GM12878 (cell line): Measurements from ENCODE around the gene SETMAR. TPM values are rescaled to one million over a fixed set of nuclear protein-coding genes. Genes with fewer than 3 reads are reported as not detected.

Source experiments
- ATAC-seq: fragments of 200-7000 bp; cut with Tn5 transposase; 3 replicates; pipeline ENCODE4 v1.9.1; 2020; ENCODE audit warnings: mild to moderate bottlenecking, moderate library complexity
- BruUV-seq: library from RNA; stranded (reverse); fragments of 400-500 nt; replicated peaks from 2 replicates; lab custom pipeline; 2021; lab: Mats Ljungman, UMichigan
- CTCF ChIA-PET: fragments of 300-600 bp; sonication (Branson Sonifier 250); formaldehyde crosslinking; extraction: SDS; loops from one replicate; lab custom pipeline; 2021; ENCODE audit warnings: inconsistent platforms; lab: Yijun Ruan, JAX
- POLR2A ChIA-PET: fragments of 350-600 bp; formaldehyde crosslinking; extraction: SDS; loops from one replicate; lab custom pipeline; 2021; ENCODE audit warnings: inconsistent platforms; lab: Charles Lee
- RAD21 ChIA-PET: fragments of 300-600 bp; sonication (Branson Sonifier 250); formaldehyde crosslinking; loops from one replicate; lab custom pipeline; 2023; ENCODE audit warnings: antibody characterized with exemption; ENCODE audit not compliant: unreplicated experiment; lab: Charles Lee
- SMC1A ChIA-PET: fragments of 300-600 bp; sonication (Branson Sonifier 250); formaldehyde crosslinking; loops from one replicate; lab custom pipeline; 2023; ENCODE audit not compliant: unreplicated experiment, uncharacterized antibody; lab: Charles Lee
- DNase-seq: peaks from one replicate; pipeline ENCODE4 v3.0.0-alpha.2; 2011; ENCODE audit warnings: low read depth, low spot score
- FAIRE-seq: peaks from 3 replicates; lab custom pipeline; 2011; peaks lifted over from hg19 to GRCh38; lab: Jason Lieb, UNC
- H2AFZ ChIP-seq: 2 replicates; pipeline ENCODE4 v1.6.0; 2011; ENCODE audit warnings: low read depth, low read length, control low read depth; ENCODE audit not compliant: control insufficient read depth
- H3K27ac ChIP-seq: 2 replicates; pipeline ENCODE4 v1.5.1; 2011; ENCODE audit warnings: control low read depth; ENCODE audit not compliant: control insufficient read depth, insufficient read depth
- H3K27me3 ChIP-seq, 2 experiments: replicated peaks in 1 of 2; 2 replicates each; pipeline versions ENCODE4 v1.6.0 to v1.6.1; 2011; ENCODE audit warnings: low read length in 1 of 2; ENCODE audit not compliant: control insufficient read depth in 2 of 2, insufficient read depth in 2 of 2
- H3K36me3 ChIP-seq, 2 experiments: 2 replicates each; pipeline ENCODE4 v1.5.1; 2011; ENCODE audit warnings: low read length in 1 of 2; ENCODE audit not compliant: control insufficient read depth in 2 of 2, insufficient read depth in 2 of 2
- H3K4me1 ChIP-seq: 2 replicates; pipeline ENCODE4 v1.6.1; 2011; ENCODE audit warnings: mild to moderate bottlenecking, low read length, moderate library complexity, mixed read lengths; ENCODE audit not compliant: control insufficient read depth, insufficient read depth
- H3K4me2 ChIP-seq: 2 replicates; pipeline ENCODE4 v1.6.0; 2011; ENCODE audit warnings: control low read depth; ENCODE audit not compliant: control insufficient read depth, insufficient read depth
- H3K4me3 ChIP-seq: fragments of 200-600 bp; sonication (generic); 2 replicates; pipeline ENCODE4 v1.5.1; 2016
- H3K79me2 ChIP-seq: 2 replicates; pipeline ENCODE4 v1.6.0; 2011; ENCODE audit warnings: low read length; ENCODE audit not compliant: control insufficient read depth, insufficient read depth
- H3K9ac ChIP-seq: 2 replicates; pipeline ENCODE4 v1.8.0; 2011; ENCODE audit warnings: low read length, control low read depth, mixed read lengths; ENCODE audit not compliant: control insufficient read depth, insufficient read depth
- H3K9me3 ChIP-seq: replicated peaks from 3 replicates; pipeline ENCODE4 v1.5.1; 2011; ENCODE audit warnings: mild to moderate bottlenecking, low read length; ENCODE audit not compliant: control insufficient read depth, insufficient read depth
- H4K20me1 ChIP-seq: 2 replicates; pipeline ENCODE4 v1.6.0; 2011; ENCODE audit not compliant: control insufficient read depth, insufficient read depth
- BCLAF1 ChIP-seq: fragments of 450-650 bp; IDR thresholded peaks from 2 replicates; pipeline ENCODE4 v1.6.1; 2017; ENCODE audit warnings: antibody characterized with exemption, mild to moderate bottlenecking, moderate library complexity
- NFIC ChIP-seq: IDR thresholded peaks from 2 replicates; pipeline ENCODE4 v1.6.1; 2012; ENCODE audit warnings: low read depth, mild to moderate bottlenecking, inconsistent platforms, low read length, moderate library complexity
- PBX3 ChIP-seq: IDR thresholded peaks from 2 replicates; pipeline ENCODE4 v1.6.1; 2011; ENCODE audit warnings: mild to moderate bottlenecking, low read depth, low read length, moderate library complexity; ENCODE audit not compliant: insufficient replicate concordance
- RUNX3 ChIP-seq: IDR thresholded peaks from 2 replicates; pipeline ENCODE4 v1.6.1; 2012; ENCODE audit warnings: low read length, inconsistent platforms
- ZNF622 ChIP-seq: fragments of 450-650 bp; IDR thresholded peaks from 2 replicates; pipeline ENCODE4 v1.6.1; 2017; ENCODE audit warnings: mild to moderate bottlenecking, inconsistent platforms
- whole genome bisulfite sequencing: methylation state at CpG from one replicate; pipeline ENCODE4 v1.1.6; 2016; ENCODE audit warnings: low lambda C conversion rate; ENCODE audit not compliant: insufficient replicate concordance, insufficient coverage; ENCODE audit errors: missing lambda C conversion rate; 5-methylcytosine and 5-hydroxymethylcytosine counted together
- in situ Hi-C: fragments of 300-500 bp; cut with MboI; formaldehyde crosslinking; loops from 9 replicates; pipeline ENCODE4 v1.14.3; 2018; ENCODE audit warnings: mixed read lengths
- intact Hi-C: fragments of 100-400 bp; cut with micrococcal nuclease; formaldehyde crosslinking; loops from one replicate; pipeline ENCODE4 v1.14.2; 2022; ENCODE audit not compliant: unreplicated experiment
- polyA plus RNA-seq, 11 experiments: library from polyadenylated mRNA; depleted of rRNA in 4 of 11; unstranded in 6 of 11; stranded (reverse) in 5 of 11; fragments of >200 nt; fragmentation: Nextera tagmentation in 4 of 11; fragmentation: Illumina TruSeq in 1 of 11; extraction: Ambion mirVana in 4 of 11; extraction: Trizol in 1 of 11; gene quantifications; 1 replicate in 1 of 11; 2 replicates in 10 of 11; pipeline versions ENCODE4 v1.2.1 to v1.2.3, GENCODE V29; 2011 to 2016; ENCODE audit warnings: inconsistent platforms in 2 of 11, missing spikeins in 2 of 11, low read depth in 1 of 11
- total RNA-seq, 4 experiments: library from RNA; depleted of rRNA in 3 of 4; stranded (reverse); fragments of >200 nt in 3 of 4; fragmentation: Illumina TruSeq in 1 of 4; extraction: Trizol in 1 of 4; gene quantifications; 2 replicates each; pipeline versions ENCODE4 v1.2.1 to v1.2.3, GENCODE V29; 2013 to 2021

SETMAR gene
- total and polyA plus RNA-seq, 10 of the 15 experiments (the other 5 are each of a cell fraction or from before 2014, with no cell fraction given): 7.1 to 25.1 (median 20.3) TPM

GRCh38 chr3:4264040-4264439, 39.1 kb upstream of the SETMAR start (continued):
- TF ChIP-seq BCLAF1: no peak
- no peak for TF ChIP-seq PBX3

- Histone ChIP-seq H3K4me1 (no peaks in the 10 kb centered on the region; the same call in 1 of the 2 replicates), H3K4me2 (no peak overlapping the region), H3K36me3 (no peaks in the 10 kb centered on the region), H3K9ac (no peak overlapping the region), H3K9me3 (no peaks in the 10 kb centered on the region), H3K27me3 (no peaks in the 10 kb centered on the region), H4K20me1 (no peaks in the 10 kb centered on the region), H3K27ac (no peak overlapping the region), H3K4me3 (no peak overlapping the region), H3K79me2 (no peaks in the 10 kb centered on the region), H2AFZ (no peak overlapping the region)
- RAD21 ChIA-PET: interaction anchor here (2.7 to 2.9 kb wide), 2 partner anchors 273 to 1070 kb away, joined by 16 to 31 read pairs; no protein-coding TSS in a partner anchor
- intact Hi-C loops (loop anchor here (5.0 kb wide), 1 partner anchor 1068 kb away; no protein-coding TSS in a partner anchor), in situ Hi-C loops (no loop called here)
- SMC1A ChIA-PET: interaction anchor here (1.5 to 2.5 kb wide), 2 partner anchors 272 to 1070 kb away, joined by 3 to 18 read pairs; no protein-coding TSS in a partner anchor
- POLR2A ChIA-PET: no interaction called here
- WGBS: 0% methylated on average over 3 of the region's 3 CpGs
- peak; percentile 91 for FAIRE-seq
- ATAC-seq: peak; percentile 68
- BruUV-seq: no TSS peak
- TF ChIP-seq BCLAF1 (no peak), NFIC (peak; percentile 27; the same call in 1 of the 2 replicates), ZNF622 (no peak), RUNX3 (peak; percentile 63)
- CTCF ChIA-PET: interaction anchor here (1.6 to 4.5 kb wide), 3 partner anchors 211 to 1070 kb away, joined by 3 to 41 read pairs (median 9); no protein-coding TSS in a partner anchor
- DNase-seq: no peak
Measured at GRCh38 chr3:4270720-4271119, 32.4 kb upstream of the SETMAR start.
